AG09309 (cell line): ENCODE results near the gene CLECL1.

Source experiments
- DNase-seq: peaks from one replicate; pipeline ENCODE4 v3.0.0-alpha.2; 2010; ENCODE audit warnings: low read depth
- H3K4me3 ChIP-seq: 2 replicates; pipeline ENCODE4 v1.5.1; 2011; ENCODE audit warnings: mild to moderate bottlenecking, low read depth, low read length, moderate library complexity; ENCODE audit not compliant: control insufficient read depth
- CTCF ChIP-seq: IDR thresholded peaks from 2 replicates; pipeline ENCODE4 v1.5.1; 2011; ENCODE audit warnings: mild to moderate bottlenecking, low read depth, low read length, inconsistent platforms; ENCODE audit not compliant: insufficient read depth, control insufficient read depth; ENCODE audit errors: missing control alignments

Gene CLECL1

GRCh38 chr12:9756706-9757105 is 23.8 kb upstream of the CLECL1 start:
- H3K4me3 ChIP-seq = no peak overlapping the region
- no peak for DNase-seq
- TF ChIP-seq CTCF = no peak

GRCh38 chr12:9756170-9756569 is 23.3 kb upstream of the CLECL1 start:
- H3K4me3 ChIP-seq = no peak overlapping the region
- no peak for TF ChIP-seq CTCF
- no peak for DNase-seq

- no peak for TF ChIP-seq CTCF
- no peak overlapping the region for H3K4me3 ChIP-seq
- DNase-seq = no peak
Measured at GRCh38 chr12:9755567-9755966, 22.7 kb upstream of the CLECL1 start.

GRCh38 chr12:9755035-9755434 is 22.1 kb upstream of the CLECL1 start:
- no peak for TF ChIP-seq CTCF
- H3K4me3 ChIP-seq = no peak overlapping the region
- DNase-seq = no peak

- DNase-seq = no peak
- H3K4me3 ChIP-seq = no peak overlapping the region
- no peak for TF ChIP-seq CTCF
Measured at GRCh38 chr12:9754099-9754927, 21.4 kb upstream of the CLECL1 start.

GRCh38 chr12:9753498-9753897 is 20.6 kb upstream of the CLECL1 start:
- DNase-seq = no peak
- no peak for TF ChIP-seq CTCF

GRCh38 chr12:9753073-9753472 is 20.2 kb upstream of the CLECL1 start:
- no peak overlapping the region for H3K4me3 ChIP-seq
- no peak for DNase-seq
- TF ChIP-seq CTCF = no peak

More at GRCh38 chr12:9753498-9753897, 20.6 kb upstream of the CLECL1 start:
- no peak overlapping the region for H3K4me3 ChIP-seq
